GM21423 (cell line): Measurements from ENCODE around the gene ELOVL2.
"Not testable (repeated sequence)": the region's sequence is repeated elsewhere in the genome, so short reads cannot be mapped to it uniquely, and the experiment has no call there.

Experiments used
- ATAC-seq: cut with Tn5 transposase; IDR thresholded peaks from one replicate; pipeline ENCODE4 v1.9.1; 2021; ENCODE audit warnings: mild to moderate bottlenecking, moderate library complexity; ENCODE audit not compliant: unreplicated experiment

Gene ELOVL2

DNA sequence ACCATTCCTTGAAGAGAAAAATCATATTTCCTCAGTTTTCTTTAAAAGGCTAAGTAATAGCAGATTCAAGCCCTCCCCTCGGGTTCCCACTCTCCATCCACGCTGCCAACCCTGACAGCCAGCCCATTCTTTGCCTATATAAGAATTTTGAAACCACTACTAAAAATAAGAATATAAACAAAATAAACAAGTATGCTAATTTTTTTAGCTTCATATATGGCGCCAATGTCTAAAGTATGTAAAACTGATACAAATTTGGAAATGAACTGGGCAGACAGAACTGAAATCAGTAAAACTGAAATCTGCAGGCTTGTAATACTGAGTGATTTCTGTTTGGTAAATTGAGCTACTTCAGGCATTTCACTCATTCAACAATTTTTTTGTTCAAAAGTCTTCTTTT is 19.0 kb downstream of the ELOVL2 start:
- no peak for ATAC-seq

DNA sequence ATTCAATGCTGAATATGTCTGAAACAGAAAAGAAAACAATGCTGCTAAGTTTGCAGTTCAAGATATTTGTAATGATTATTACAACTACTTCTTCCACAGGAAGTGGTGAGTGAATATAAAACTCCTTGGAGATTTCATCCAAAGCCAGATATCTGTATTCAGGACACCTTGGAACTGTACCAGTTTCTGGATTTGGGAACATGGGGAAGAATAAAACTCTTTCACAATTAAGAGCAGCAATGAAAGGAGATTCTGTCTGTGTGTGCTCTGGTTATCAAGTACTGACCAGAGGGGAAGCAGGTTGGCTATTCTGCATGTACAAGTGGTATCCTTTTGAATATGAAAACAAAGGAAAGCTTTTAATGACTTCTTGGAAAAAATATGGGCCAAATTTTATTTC is 21.1 kb downstream of the ELOVL2 start:
- no peak for ATAC-seq

DNA sequence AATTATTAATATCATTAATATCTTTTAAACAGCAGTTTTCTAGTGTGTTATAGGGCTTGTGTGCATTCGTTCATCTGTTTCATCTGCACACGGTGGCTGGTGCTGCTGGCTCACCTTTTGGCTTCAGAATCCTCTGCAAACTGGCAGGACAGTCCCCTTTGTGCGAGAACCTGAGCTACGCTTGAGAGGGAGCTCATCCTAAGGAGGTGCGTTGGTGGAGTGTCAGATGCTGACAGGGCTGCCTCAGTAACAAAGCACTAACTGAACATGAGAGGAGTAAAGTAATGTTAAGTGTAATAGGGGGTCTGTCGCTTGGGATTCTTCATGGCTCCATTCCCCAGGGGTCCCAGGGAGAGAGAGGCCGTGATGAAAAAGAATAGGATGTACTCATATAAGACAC is 22.4 kb downstream of the ELOVL2 start:
- ATAC-seq = no peak

DNA sequence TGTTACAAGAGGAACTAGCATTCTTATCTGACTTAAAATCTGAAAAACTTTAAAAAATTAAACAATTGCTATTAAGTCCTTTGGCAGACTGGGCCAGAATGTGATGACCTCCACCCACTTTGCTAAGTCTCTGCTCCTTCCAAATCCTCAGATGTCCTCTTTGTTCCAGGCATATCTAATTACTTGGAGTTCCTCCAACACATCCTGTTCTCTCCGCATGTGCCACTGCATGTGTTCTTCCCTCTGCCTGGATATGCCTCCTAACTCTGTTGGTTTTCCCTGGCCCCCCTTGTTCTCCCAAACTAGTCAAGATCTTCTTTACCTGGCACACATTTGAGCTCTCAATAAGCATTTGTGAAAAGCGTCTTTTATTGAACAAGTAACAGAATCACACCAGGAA is 23.1 kb downstream of the ELOVL2 start:
- no peak for ATAC-seq

DNA sequence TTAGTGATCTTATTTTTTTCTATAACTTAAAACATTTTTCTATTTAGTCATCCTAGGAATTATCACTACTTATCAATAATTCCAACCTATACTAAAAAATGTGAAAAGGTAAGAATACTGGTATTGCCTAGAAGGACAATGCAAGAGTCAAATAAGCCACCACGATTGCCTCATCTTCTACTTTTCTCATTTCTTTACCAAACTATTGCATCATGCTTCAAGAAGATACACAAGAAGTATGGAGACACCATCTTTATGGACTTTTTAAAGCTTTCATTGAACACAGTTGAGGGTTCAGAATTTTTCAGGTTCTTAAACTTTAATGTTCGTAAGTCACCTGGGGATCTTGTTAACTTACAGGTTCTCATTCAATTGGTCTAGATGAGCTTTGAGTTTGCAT is 25.9 kb downstream of the ELOVL2 start:
- ATAC-seq = no peak

DNA sequence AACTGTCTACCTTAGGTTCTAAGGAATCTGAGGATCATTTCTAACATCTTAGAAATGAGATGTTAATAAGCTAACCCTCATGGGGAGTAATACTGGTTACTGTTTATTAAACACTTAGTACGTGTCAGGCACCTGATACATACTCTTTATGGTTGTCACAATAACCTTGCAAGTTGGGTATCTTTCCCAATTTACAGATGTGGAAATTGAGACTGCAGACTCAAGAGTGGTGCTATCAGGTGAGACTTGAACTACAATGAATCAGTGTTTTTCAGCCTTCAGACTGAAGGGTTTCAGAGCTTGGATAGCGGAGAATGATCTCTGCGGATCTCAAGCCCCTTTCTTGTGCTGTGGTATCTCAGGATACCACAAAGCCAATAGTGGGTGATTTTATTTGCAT is 27.0 kb downstream of the ELOVL2 start:
- ATAC-seq = no peak

DNA sequence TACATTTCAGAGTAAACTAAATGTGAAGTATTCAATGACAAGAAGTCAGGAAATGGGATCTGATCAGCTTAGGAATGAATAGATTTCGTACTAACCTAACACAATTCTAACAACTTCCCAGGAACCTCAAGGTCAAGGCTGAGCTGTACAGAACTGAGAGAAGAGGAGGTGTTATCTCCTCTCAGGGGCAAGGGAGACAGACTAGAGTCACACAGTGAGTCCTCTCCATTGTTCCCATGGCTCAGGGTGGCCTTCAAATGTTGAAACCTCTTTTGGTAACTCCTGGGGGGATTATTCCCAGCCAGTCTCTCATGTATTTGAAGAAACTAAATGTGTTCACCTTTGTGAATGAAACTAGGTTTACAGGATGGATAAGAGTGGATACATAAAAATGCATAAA is 27.7 kb downstream of the ELOVL2 start:
- ATAC-seq = no peak

DNA sequence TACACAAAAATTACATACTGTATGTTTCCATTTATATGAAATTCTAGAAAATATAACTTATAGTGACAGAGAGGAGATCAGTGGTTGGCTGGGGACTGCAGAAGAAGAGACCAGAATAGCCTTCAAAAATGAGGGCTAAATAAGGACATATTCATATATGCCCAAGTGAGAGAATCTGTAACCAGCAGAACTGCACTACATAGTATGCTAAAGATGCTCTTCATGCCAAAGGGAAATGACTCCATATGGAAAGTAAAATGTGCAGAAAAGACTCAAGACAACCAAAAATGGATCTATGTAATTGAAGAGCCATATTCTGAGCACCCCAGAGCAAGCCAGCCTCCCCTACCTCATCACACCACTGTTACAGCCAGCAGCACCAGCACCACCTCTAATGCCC is 29.0 kb downstream of the ELOVL2 start:
- ATAC-seq = no peak

DNA sequence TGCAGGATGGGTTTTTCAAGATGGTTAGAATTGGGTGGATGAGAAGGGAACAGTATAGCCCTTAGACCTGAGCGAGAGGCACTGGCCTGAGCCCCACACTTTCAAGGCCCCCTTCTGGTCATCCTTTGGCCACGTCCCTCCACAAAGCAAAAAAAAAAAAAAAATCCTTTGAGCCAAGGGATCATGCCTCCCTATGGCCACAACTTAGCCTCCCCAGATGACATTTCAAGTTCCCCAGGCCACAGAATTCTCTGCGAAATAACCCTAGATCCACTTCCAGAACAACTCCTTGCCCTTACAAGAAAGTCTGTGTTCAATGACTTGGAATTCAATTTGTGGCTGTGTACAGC is 30.4 kb downstream of the ELOVL2 start:
- no peak for ATAC-seq

DNA sequence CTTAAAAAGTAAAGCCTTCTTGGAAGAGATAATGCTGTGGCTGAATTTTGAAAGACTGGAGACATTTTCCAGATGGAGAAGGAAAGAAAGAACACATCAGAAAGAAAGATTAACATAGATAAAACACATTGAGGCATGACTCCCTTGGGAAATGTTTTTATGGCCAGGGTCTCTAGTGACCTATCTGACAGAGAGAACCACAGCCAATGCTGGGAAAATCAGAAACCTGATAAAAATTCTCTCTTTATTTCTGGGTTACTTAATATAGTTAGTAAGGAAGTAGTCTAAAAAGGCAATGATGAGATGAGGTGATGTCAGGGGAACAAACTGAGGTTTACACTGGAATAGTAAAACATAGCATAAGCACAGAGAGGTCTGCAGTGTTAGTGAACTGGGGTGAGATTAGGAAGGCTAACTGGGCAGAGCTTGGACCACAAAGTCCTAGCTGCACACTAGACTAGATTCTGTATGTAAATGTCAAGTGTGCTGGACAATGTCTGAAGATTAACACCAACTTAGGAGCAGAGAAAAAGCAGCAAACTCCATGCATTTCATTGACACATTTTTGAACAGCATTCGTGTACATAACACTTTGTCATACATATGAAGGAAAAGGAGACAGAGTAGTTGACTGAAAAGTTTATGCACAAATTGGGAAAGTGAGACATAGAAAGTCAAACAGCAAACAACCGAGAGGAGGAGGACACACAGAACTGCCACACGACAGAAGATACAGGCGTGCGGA is 31.0 kb downstream of the ELOVL2 start:
- no peak for ATAC-seq

DNA sequence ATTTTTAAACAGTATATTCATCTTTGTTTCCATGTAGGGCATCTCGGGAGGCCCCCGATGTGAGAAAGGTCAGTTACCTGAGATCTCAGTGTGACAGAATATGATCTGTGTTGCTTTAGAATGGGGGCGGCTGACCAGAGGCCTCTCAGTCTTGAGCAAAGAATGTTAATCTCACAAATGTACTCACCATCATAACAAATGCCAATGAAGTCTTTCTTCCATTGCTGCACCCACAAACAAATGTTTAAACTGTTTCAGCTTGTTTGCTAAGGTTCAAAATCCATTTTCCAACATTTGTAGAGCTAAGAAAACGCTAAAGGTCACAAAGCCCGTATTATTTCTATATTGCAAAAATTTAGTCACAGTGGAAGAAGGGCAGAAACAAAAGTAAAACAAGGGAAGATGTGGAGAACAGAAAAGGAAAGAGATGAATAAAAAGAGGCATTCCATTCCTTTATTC is 31.8 kb downstream of the ELOVL2 start:
- no peak for ATAC-seq

DNA sequence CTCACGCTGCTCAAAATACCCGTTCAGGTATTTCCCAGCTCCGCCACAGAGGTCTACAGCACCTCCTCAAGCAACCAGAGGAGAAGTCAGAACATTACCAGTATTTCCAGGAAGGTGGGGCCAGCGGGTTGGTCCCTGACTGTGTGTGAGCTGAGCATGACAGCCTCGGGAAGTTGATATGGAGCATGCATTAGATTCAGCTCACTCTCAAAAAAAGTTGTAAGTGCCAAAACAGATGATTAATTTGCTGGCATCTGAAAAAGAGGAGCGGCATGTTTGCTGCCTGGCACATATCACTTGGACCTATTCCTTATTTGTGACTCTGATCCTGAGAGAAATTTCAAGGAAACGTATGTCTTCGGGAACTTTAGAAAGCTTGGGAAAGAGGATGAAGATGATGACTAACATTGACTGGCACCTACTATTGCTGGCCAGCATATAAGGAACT is 32.3 kb downstream of the ELOVL2 start:
- no peak for ATAC-seq

DNA sequence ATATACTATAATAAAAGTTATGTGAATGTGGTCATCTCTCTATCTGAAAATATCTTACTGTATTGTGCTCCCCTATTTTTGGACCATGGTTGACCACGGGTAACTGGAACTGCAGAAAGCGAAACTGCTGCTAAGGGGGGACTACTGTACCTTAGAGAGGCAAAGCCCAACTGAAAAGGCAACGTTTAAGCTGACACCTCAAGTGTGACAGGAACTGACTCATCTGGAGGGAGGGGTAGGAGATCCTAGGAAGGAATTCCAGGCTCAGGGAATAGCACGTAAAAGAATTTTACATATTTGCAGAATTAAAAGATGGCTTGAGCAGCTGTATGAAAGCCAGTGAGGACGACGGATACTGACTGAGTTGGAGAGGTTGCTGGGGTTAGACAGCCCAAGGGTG is 34.8 kb downstream of the ELOVL2 start:
- peak; percentile 54 for ATAC-seq

DNA sequence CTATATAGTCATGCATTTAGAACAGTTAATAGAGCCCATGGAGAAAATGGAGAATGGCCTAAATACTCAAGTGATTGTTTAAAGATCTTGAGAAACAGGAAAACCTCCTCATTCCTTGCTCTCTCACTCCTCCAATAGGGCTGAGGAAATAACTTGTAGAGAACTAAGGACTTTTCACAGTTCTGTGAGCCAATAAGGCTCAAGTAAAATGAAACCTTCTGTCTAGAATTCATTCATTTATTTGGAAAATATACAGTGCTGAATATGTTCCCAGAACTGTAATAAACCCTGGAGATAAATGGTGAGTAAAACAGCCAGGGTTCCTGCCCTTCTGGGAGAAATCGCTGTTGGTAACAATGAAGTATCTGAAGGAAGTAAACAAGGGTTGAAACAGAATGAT is 35.3 kb downstream of the ELOVL2 start:
- no peak for ATAC-seq

DNA sequence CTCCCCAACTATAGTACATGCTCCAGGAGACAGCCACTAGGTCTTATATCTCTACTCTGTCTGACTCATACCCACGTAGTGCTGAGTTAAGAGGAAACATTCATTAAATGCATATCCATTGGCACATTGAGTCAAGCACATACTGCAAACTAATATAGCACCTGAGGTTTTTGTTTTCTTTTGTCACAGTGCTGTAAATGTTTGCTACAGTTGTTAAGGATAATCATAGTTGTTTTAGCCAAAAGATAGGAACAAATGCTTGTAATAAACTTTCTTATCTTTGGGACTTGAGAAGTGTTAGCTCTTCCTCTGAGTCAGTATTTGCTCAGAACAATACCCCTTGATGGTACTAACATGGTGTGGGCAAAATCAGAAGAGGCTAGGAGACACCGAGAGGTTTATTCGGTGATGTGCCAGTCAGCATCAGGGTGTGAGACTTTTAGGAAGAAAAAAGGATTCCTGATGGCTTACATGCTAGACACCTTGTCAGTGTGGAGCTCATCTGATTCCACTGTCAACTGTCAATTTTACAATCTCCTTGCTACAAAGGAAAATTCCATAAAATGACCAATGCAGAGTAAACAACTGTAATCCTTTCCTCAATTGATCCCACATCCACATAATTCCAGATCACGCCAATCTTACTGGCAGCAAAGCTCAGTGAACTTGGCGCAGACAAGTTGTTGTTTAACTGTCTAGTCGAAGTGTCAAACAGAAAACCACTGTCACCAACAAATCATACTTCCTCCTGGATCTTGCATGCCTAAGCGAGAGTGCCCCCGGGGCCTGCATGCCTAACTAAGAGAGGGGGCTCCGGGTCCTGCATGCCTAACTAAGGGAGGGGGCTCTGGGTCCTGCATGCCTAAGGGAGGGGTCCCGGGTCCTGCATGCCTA is 36.1 kb downstream of the ELOVL2 start:
- no peak for ATAC-seq

DNA sequence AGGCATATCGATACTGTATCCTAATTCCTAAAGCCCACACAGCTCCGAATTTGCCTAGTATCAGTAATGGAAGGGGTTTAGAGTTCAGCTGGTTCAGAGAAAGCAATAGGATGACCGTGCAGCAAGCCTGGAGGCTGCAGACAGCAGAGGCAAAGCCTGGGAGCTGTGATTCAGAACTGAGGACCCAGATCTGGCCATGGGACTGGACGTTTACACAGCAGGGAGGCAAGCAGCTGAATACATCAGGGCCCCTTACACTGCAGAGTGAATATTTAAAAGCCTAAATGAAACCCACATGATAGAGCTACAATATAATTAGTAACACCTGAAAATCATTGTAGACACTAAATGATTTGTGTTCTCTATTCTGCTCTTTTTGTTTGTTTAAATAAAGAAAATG is 38.0 kb downstream of the ELOVL2 start:
- no peak for ATAC-seq

DNA sequence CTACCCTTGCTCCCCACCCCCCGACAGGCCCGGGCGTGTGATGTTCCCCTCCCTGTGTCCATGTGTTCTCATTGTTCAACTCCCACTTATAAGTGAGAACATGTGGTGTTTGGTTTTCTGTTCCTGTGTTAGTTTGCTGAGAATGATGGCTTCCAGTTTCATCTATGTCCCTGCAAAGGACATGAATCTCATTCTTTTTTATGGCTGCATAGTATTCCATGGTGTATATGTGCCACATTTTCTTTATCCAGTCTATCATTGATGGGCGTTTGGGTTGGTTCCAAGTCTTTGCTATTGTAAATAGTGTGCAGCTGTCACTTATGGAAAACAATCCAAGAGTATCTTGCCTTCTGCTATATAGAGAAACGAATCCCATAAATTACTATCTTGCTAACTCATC is 40.8 kb downstream of the ELOVL2 start:
- ATAC-seq = not testable (repeated sequence)

DNA sequence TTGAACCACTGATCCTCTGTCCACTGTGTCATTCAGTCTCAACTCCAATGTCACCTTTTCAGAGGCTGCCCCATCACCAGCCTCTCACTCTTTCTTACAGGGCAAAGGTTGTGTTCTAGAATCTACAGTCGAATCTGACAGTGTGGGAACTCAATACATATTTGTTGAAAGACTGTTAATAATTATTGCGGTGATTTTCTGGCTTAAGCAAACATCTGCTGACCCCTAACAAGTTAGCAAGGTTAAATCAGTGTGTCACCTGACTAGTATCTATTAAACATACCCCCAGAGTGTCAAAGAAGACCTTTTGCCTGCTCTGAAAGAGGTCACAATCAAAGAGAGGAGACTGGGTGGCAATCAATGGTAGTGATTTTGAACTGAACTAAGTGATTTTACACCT is 41.9 kb downstream of the ELOVL2 start:
- no peak for ATAC-seq

DNA sequence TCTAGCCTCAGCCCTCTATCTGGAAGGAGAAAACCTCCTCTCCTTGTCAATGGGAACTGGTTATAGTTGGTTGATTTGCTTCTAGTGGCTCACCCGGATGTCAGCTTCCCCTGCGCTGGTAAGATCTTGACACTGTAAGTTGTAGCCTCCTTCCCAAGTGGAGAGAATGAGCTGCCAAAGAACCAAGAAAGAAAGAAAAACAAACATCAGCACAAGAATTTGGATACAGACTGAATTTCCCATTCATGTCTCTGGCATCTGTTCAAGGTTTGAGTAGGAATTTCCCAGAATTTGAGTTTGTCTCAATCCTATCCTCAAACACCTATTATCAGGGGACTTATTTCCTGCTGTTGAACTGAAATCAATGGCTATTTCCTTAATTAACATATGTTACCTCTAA is 44.1 kb downstream of the ELOVL2 start:
- ATAC-seq = no peak

DNA sequence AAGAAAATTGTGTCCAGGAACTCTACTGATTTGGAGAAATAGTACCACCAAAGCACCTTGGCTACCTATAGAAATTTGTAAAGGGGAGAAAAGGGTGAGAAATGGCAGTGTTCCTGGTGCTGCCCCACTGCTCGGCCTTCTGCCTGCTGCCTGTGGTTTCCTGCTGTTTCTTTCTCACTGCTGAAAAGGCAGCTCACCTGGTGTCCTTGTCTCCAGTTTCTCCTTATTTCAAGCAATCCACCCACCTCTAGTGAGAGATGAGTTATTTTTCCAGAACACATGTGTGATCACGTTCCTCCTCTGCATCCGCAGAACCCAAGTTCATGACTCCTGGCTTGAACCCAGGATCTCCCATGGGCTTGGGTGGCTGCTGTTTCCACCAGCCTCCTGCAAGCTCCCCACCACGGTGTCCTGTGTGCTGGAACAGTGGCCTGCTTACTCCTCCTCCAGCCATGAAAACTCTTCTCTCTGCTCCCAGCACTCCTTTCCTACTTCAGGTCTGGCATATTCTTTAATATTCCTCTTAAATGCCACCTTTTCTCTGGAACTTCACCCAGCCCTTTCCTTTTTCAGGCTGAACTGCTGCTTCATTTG is 48.9 kb downstream of the ELOVL2 start:
- ATAC-seq = no peak

DNA sequence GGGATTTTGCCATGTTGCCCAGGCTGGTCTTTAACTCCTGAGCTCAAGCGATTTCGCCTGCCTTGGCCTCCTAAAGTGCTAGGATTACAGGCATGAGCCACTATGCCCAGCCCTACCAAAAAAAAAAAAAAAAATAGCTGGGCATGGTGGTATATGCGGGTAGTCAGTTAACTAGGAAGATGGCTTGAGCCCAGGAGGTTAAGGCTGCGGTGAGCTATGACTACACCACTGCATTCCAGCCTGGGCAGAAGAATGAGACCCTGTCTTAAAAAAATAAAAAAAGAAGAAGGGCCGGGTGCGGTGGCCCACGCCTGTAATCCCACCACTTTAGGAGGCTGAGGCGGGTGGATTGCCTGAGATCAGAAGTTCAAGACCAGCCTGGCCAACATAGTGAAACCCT is 50.2 kb downstream of the ELOVL2 start:
- no peak for ATAC-seq

DNA sequence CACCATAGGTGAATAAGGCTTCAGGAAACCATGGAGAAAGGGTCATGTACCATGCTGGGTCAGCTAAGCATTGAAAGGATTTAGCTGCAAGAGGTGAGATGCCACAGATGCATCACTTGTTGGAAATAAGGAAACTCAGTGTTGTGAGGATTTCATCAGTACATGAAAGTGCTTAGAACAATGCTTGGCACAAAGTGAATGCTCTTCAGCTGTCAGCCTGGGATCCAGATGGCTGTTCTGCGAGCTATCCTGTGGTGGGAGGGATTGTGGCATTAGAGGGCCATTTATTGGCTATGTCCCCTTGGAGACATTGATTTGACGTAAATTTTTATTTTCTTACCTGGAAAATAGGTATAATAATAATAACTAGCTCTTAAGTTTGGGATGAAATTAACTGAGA is 53.0 kb downstream of the ELOVL2 start:
- ATAC-seq = no peak
